ENCODE measurements around the gene FHDC1. TPM values are rescaled to one million over a fixed set of nuclear protein-coding genes. Genes with fewer than 3 reads are reported as not detected.

The FHDC1 gene
- total RNA-seq, 4 donors from 2014 or later = 21.9 to 39.6 (median 28.7) TPM

- Histone ChIP-seq H3K9me3 (no peaks in the 10 kb centered on the region), H3K4me1 (peaks cover 40% of the 10 kb centered on the region), H3K27ac (no peak overlapping the region), H3K27me3 (no peaks in the 10 kb centered on the region), H3K36me3 (peaks cover 18% of the 10 kb centered on the region), H3K4me3 (no peak overlapping the region)
- no peak for DNase-seq (ENCODE audit: low spot score in 2 of 2)
- TF ChIP-seq POLR2AphosphoS5 (IDR thresholded peaks at IDR 0.05) = no peak
- TF ChIP-seq EP300 (IDR thresholded peaks at IDR 0.05) = no peak
- no peak for TF ChIP-seq CTCF (IDR thresholded peaks at IDR 0.05)
- WGBS = 95% methylated on average over 2 of the region's 3 CpGs
Observed at GRCh38 chr4:152971053-152971452, 34.9 kb downstream of the FHDC1 start.

GRCh38 chr4:152972821-152973628 is 36.9 kb downstream of the FHDC1 start:
- TF ChIP-seq EP300 (IDR thresholded peaks at IDR 0.05) = no peak
- TF ChIP-seq POLR2A (IDR thresholded peaks at IDR 0.05) = no peak
- TF ChIP-seq CTCF (IDR thresholded peaks at IDR 0.05) = no peak
- no peak for TF ChIP-seq POLR2AphosphoS5 (IDR thresholded peaks at IDR 0.05)
- Histone ChIP-seq H3K9me3 (no peaks in the 10 kb centered on the region), H3K4me3 (no peak overlapping the region), H3K4me1 (peaks cover 26% of the 10 kb centered on the region), H3K36me3 (peaks cover 18% of the 10 kb centered on the region), H3K27me3 (no peaks in the 10 kb centered on the region), H3K27ac (peak overlapping the region; percentile 56)
- no peak for DNase-seq (ENCODE audit: low spot score in 2 of 2)
- 74% methylated on average over 12 of the region's 12 CpGs for WGBS

GRCh38 chr4:152973629-152974467 is 37.7 kb downstream of the FHDC1 start:
- no peaks in the 10 kb centered on the region for H3K9me3 ChIP-seq
- peak in 1 of 2 donors; percentile 30 for DNase-seq (ENCODE audit: low spot score in 2 of 2)
- H3K4me1 ChIP-seq = peaks cover 20% of the 10 kb centered on the region
- H3K27ac ChIP-seq = peak overlapping the region; percentile 32
- H3K36me3 ChIP-seq = peaks cover 18% of the 10 kb centered on the region
- H3K4me3 ChIP-seq = no peak overlapping the region
- WGBS = 79% methylated on average over 9 of the region's 9 CpGs
- no peaks in the 10 kb centered on the region for H3K27me3 ChIP-seq
- TF ChIP-seq CTCF (IDR thresholded peaks at IDR 0.05) = no peak
- TF ChIP-seq POLR2AphosphoS5 (IDR thresholded peaks at IDR 0.05) = no peak
- TF ChIP-seq POLR2A (IDR thresholded peaks at IDR 0.05) = no peak
- TF ChIP-seq EP300 (IDR thresholded peaks at IDR 0.05) = no peak

GRCh38 chr4:152974468-152975379 is 38.6 kb downstream of the FHDC1 start:
- WGBS = 92% methylated on average over 17 of the region's 28 CpGs

More at GRCh38 chr4:152974468-152975379, 38.6 kb downstream of the FHDC1 start:
- peaks cover 18% of the 10 kb centered on the region for H3K36me3 ChIP-seq
- H3K9me3 ChIP-seq = no peaks in the 10 kb centered on the region
- H3K4me1 ChIP-seq = peaks cover 12% of the 10 kb centered on the region
- no peak overlapping the region for H3K27ac ChIP-seq
- peak in 1 of 2 donors; percentile 53 for DNase-seq (ENCODE audit: low spot score in 2 of 2)
- H3K27me3 ChIP-seq = no peaks in the 10 kb centered on the region
- no peak overlapping the region for H3K4me3 ChIP-seq
- TF ChIP-seq POLR2A (IDR thresholded peaks at IDR 0.05) (no peak), POLR2AphosphoS5 (IDR thresholded peaks at IDR 0.05) (no peak), CTCF (IDR thresholded peaks at IDR 0.05) (no peak)
